B cell (primary cell): Measurements from ENCODE around the gene EMX2. TPM values are rescaled to one million over a fixed set of nuclear protein-coding genes. Genes with fewer than 3 reads are reported as not detected.

Experiments used
- ATAC-seq: fragments of 200-7000 bp; cut with Tn5 transposase; one replicate; pipeline ENCODE4 v1.10.0; 2021; ENCODE audit warnings: low read depth, mild to moderate bottlenecking, moderate number of reproducible peaks, moderate library complexity
- CTCF ChIA-PET: fragments of 350-600 bp; sonication (Branson Sonifier 250); formaldehyde crosslinking; loops from one replicate; lab custom pipeline; 2021; ENCODE audit warnings: antibody characterized with exemption, inconsistent platforms; lab: Charles Lee
- POLR2A ChIA-PET: fragments of 350-600 bp; sonication (Branson Sonifier 250); formaldehyde crosslinking; loops from one replicate; lab custom pipeline; 2021; ENCODE audit warnings: antibody characterized with exemption; lab: Charles Lee
- DNase-seq: peaks from one replicate; pipeline ENCODE4 v3.0.0; 2013
- H2AFZ ChIP-seq: 2 replicates; pipeline ENCODE4 v1.6.1; 2012; ENCODE audit warnings: mild to moderate bottlenecking, low read depth, low read length; ENCODE audit not compliant: insufficient read depth, poor library complexity, severe bottlenecking
- H3K27ac ChIP-seq, 2 donors: 1 replicate in 1 of 2; 2 replicates in 1 of 2; pipeline ENCODE4 v1.5.1; 2012 to 2013; ENCODE audit warnings: low read length in 2 of 2, mild to moderate bottlenecking in 2 of 2, moderate library complexity in 1 of 2
- H3K27me3 ChIP-seq, 4 experiments: fragments of 200-600 bp in 1 of 4; sonication (generic) in 1 of 4; replicated peaks in 1 of 4; 1 replicate in 2 of 4; 2 replicates in 2 of 4; pipeline versions ENCODE4 v1.6.1 to v1.7.0; 2013 to 2016; ENCODE audit warnings: low read length in 3 of 4, mild to moderate bottlenecking in 2 of 4, mixed read lengths in 1 of 4, moderate library complexity in 1 of 4; ENCODE audit not compliant: insufficient read depth in 4 of 4, control insufficient read depth in 3 of 4; ENCODE audit errors: control extremely low read depth in 1 of 4
- H3K36me3 ChIP-seq, 2 experiments: replicated peaks in 1 of 2; 1 replicate in 1 of 2; 2 replicates in 1 of 2; pipeline versions ENCODE4 v1.6.1 to v1.7.1; 2013; ENCODE audit warnings: low read length in 1 of 2; ENCODE audit not compliant: insufficient read depth in 2 of 2, control insufficient read depth in 1 of 2; ENCODE audit errors: control extremely low read depth in 1 of 2, extremely low read depth in 1 of 2
- H3K4me1 ChIP-seq, 2 donors: fragments of 200-600 bp in 1 of 2; sonication (generic) in 1 of 2; 1 replicate in 1 of 2; 2 replicates in 1 of 2; pipeline versions ENCODE4 v1.5.1 to v1.6.1; 2013 to 2017; ENCODE audit warnings: low read length in 2 of 2; ENCODE audit not compliant: control insufficient read depth in 2 of 2, insufficient read depth in 2 of 2
- H3K4me2 ChIP-seq: replicated peaks from 2 replicates; pipeline ENCODE3; 2012; ENCODE audit warnings: mild to moderate bottlenecking, low read depth, low read length; ENCODE audit not compliant: poor library complexity, severe bottlenecking
- H3K4me3 ChIP-seq, 5 experiments: fragments of 200-600 bp in 1 of 5; sonication (generic) in 1 of 5; 1 replicate in 3 of 5; 2 replicates in 2 of 5; pipeline versions ENCODE4 v1.5.1 to v1.7.0; 2011 to 2016; ENCODE audit warnings: low read length in 4 of 5, mild to moderate bottlenecking in 4 of 5, low read depth in 2 of 5, control low read depth in 1 of 5, moderate library complexity in 1 of 5; ENCODE audit not compliant: insufficient read depth in 1 of 5; ENCODE audit errors: control extremely low read depth in 1 of 5, extremely low read depth in 1 of 5
- H3K79me2 ChIP-seq: fragments of 200-600 bp; sonication (generic); one replicate; pipeline ENCODE4 v1.6.0; 2016; ENCODE audit warnings: low read length; ENCODE audit not compliant: control insufficient read depth, insufficient read depth
- H3K9ac ChIP-seq: fragments of 200-600 bp; sonication (generic); 2 replicates; pipeline ENCODE4 v1.6.1; 2017; ENCODE audit warnings: mild to moderate bottlenecking, low read length, moderate library complexity
- H3K9me3 ChIP-seq, 3 donors: one replicate each; pipeline versions ENCODE4 v1.6.1 to v1.7.1; 2013; ENCODE audit warnings: low read length in 2 of 3; ENCODE audit not compliant: control insufficient read depth in 2 of 3, insufficient read depth in 1 of 3; ENCODE audit errors: control extremely low read depth in 1 of 3
- H4K20me1 ChIP-seq: 2 replicates; pipeline ENCODE4 v1.6.0; 2012; ENCODE audit warnings: mild to moderate bottlenecking, low read length; ENCODE audit not compliant: insufficient read depth, control insufficient read depth, poor library complexity, severe bottlenecking
- H3K27ac Mint-ChIP-seq: one replicate; pipeline ENCODE4 v1.8.0; 2021; ENCODE audit warnings: mixed read lengths
- H3K27me3 Mint-ChIP-seq: one replicate; pipeline ENCODE4 v1.8.0; 2021; ENCODE audit warnings: mixed read lengths
- H3K4me1 Mint-ChIP-seq: one replicate; pipeline ENCODE4 v1.8.0; 2021; ENCODE audit warnings: mixed read lengths
- H3K4me3 Mint-ChIP-seq: one replicate; pipeline ENCODE4 v1.8.0; 2021; ENCODE audit warnings: mixed read lengths
- H3K9me3 Mint-ChIP-seq: one replicate; pipeline ENCODE4 v1.8.0; 2022; ENCODE audit warnings: mixed read lengths; ENCODE audit not compliant: insufficient read depth
- EZH2 ChIP-seq: IDR thresholded peaks from 2 replicates; pipeline ENCODE4 v1.6.1; 2012; ENCODE audit warnings: borderline replicate concordance, low read depth, mild to moderate bottlenecking, moderate library complexity, low read length; ENCODE audit not compliant: insufficient read depth, poor library complexity, severe bottlenecking
- WGBS: methylation state at CpG from one replicate; pipeline ENCODE4 v1.1.5; 2013; ENCODE audit warnings: missing lambda C conversion rate; ENCODE audit not compliant: insufficient coverage; 5-methylcytosine and 5-hydroxymethylcytosine counted together
- intact Hi-C: fragments of 100-400 bp; cut with micrococcal nuclease; formaldehyde crosslinking; loops from one replicate; pipeline ENCODE4 v1.10.0; 2022
- polyA plus RNA-seq: library from polyadenylated mRNA; depleted of rRNA; stranded (reverse); fragments of >200 nt; gene quantifications from 2 replicates; pipeline ENCODE4 v1.2.3, GENCODE V29; 2012
- total RNA-seq, 2 donors: library from RNA; stranded (reverse); fragments of 120-200 nt in 1 of 2; gene quantifications; 1 replicate in 1 of 2; 2 replicates in 1 of 2; pipeline versions ENCODE4 v1.2.3 to v1.2.4, GENCODE V29; 2013 to 2022
- TF ChIP-seq, protein P1 (sequence below): fragments of 200-600 bp; IDR thresholded peaks from one replicate; pipeline ENCODE4 v1.8.0; 2022; ENCODE audit warnings: antibody characterized with exemption, mild to moderate bottlenecking

EMX2 gene
- total and polyA plus RNA-seq, 2 donors (not counting 1 experiment from before 2014, with no cell fraction given) = not detected

DNA sequence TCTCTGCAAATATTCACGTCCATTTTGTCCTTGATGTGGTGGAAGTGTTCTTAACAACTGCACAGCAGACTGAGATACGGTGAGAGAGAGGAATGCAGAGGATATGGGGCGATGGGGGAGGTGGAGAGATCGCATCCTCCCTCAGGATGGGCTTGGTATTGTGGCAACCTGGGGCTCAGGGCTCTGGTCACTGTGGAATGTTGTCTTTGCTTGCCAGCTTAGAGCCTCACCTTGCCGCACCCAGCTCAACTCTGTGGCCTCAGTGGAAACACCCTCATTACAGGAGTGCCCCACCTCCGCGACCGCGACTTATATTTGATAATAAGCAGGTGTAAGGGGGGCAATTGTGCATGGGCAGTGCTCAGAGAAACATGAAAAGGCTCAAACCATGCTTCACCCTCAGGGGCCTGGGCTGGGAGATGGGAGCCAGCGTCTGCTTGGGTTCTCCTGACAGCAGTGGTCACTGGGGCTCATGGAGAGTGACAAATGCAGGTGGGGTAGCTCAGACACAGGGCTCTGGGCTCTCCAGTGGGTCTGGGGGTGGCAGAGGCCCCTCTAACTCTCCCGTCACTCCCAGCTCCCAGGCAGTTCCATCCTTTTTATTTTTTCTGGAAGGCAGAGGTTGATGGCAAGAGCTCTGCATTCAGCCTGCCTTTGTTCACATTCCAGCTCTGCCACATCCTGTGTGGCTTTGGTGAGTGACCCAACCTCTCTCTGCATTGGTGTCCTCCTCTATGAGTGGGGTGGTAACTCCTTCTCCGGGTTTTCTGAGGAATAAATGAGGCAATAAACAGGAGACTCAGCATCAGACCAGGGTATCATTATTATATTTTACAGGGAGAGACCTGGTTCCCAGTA lies 43.1 kb upstream of the EMX2 start:
- Histone ChIP-seq H2AFZ (no peak overlapping the region), H3K4me2 (no peak overlapping the region), H3K27me3 (peaks cover 0 to 6% (median 0%) of the 10 kb centered on the region in 4 experiments), H3K79me2 (no peaks in the 10 kb centered on the region), H3K9ac (no peak overlapping the region), H3K9me3 (peaks cover 0 to 3% (median 0%) of the 10 kb centered on the region in 3 donors), H3K4me1 (no peaks in the 10 kb centered on the region), H3K27ac (no peak overlapping the region), H3K36me3 (no peaks in the 10 kb centered on the region), H4K20me1 (no peaks in the 10 kb centered on the region), H3K4me3 (no peak overlapping the region)
- ATAC-seq (no peak), DNase-seq (no peak)
- Mint-ChIP-seq H3K27ac (no peak overlapping the region), H3K4me3 (no peak overlapping the region), H3K27me3 (peaks cover 44% of the 10 kb centered on the region), H3K9me3 (no peaks in the 10 kb centered on the region), H3K4me1 (no peaks in the 10 kb centered on the region)
- POLR2A ChIA-PET = no interaction called here
- 91% methylated on average over 6 of the region's 12 CpGs for WGBS
- TF ChIP-seq, protein P1, sequence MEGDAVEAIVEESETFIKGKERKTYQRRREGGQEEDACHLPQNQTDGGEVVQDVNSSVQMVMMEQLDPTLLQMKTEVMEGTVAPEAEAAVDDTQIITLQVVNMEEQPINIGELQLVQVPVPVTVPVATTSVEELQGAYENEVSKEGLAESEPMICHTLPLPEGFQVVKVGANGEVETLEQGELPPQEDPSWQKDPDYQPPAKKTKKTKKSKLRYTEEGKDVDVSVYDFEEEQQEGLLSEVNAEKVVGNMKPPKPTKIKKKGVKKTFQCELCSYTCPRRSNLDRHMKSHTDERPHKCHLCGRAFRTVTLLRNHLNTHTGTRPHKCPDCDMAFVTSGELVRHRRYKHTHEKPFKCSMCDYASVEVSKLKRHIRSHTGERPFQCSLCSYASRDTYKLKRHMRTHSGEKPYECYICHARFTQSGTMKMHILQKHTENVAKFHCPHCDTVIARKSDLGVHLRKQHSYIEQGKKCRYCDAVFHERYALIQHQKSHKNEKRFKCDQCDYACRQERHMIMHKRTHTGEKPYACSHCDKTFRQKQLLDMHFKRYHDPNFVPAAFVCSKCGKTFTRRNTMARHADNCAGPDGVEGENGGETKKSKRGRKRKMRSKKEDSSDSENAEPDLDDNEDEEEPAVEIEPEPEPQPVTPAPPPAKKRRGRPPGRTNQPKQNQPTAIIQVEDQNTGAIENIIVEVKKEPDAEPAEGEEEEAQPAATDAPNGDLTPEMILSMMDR = no peak
- TF ChIP-seq EZH2 = no peak
- CTCF ChIA-PET = interaction anchor here (8.4 kb wide), 1 partner anchor 741 kb away, joined by 137 read pairs; no protein-coding TSS in a partner anchor
- intact Hi-C loops = loop anchor here (5.0 kb wide), 1 partner anchor 1043 kb away; no protein-coding TSS in a partner anchor

DNA sequence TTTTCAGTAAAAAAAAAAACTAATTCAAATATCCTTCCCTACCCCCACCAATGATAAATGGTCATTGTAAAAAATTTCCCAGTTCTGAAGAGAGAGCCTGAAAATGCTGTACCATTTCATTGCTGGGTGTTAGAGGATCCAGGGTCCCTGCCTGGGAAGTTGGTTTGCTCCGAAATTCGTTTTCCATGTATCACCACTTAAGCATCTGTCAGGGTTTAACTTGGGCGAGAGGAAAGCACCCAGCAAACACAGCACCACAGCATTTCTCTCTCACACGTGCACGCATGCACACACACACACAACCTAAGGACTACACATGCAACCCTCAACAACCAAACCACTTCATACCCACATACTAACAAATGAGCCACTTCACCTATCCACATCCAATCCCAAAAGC lies 42.1 kb upstream of the EMX2 start:
- Mint-ChIP-seq H3K27ac (no peak overlapping the region), H3K27me3 (peaks cover 43% of the 10 kb centered on the region), H3K4me3 (no peak overlapping the region), H3K4me1 (no peaks in the 10 kb centered on the region), H3K9me3 (no peaks in the 10 kb centered on the region)
- intact Hi-C loops = no loop called here
- ATAC-seq (no peak), DNase-seq (no peak)
- H3K4me1 ChIP-seq = no peaks in the 10 kb centered on the region
- ChIA-PET POLR2A (no interaction called here), CTCF (interaction anchor here (8.4 kb wide), 1 partner anchor 740 kb away, joined by 137 read pairs; no protein-coding TSS in a partner anchor)
- 89% methylated on average over 5 of the region's 5 CpGs for WGBS
- no peak overlapping the region for H3K4me3 ChIP-seq
- no peak overlapping the region for H3K9ac ChIP-seq
- TF ChIP-seq, protein P1 = no peak
- no peak for TF ChIP-seq EZH2
- H4K20me1 ChIP-seq = no peaks in the 10 kb centered on the region
- no peaks in the 10 kb centered on the region for H3K36me3 ChIP-seq
- H3K4me2 ChIP-seq = no peak overlapping the region
- peaks cover 0 to 6% (median 0%) of the 10 kb centered on the region in 4 experiments for H3K27me3 ChIP-seq
- no peaks in the 10 kb centered on the region for H3K79me2 ChIP-seq
- H2AFZ ChIP-seq = no peak overlapping the region
- H3K27ac ChIP-seq = no peak overlapping the region
- H3K9me3 ChIP-seq = peaks cover 0 to 3% (median 0%) of the 10 kb centered on the region in 3 donors
